ENCODE results near the gene ISLR. TPM values are rescaled to one million over a fixed set of nuclear protein-coding genes. Genes with fewer than 3 reads are reported as not detected.

ISLR gene
- total RNA-seq, 1 experiment from 2014 or later, result not detected

DNA sequence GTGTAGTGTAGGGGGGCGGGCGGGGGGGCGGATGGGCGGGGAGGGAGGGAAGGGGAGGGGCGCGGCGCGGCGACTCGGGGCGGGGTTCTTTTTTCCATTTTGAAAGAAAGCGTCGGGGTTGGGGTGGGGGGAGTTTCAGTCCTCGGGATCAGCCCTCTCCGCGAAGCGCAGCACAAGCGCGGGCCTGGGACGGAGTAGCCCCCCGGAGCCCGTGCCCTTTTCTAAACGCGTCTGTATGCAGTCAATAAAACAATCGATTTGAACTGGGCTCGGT is 37.0 kb upstream of the ISLR start:
- Histone ChIP-seq H3K4me2 (peak overlapping the region; percentile 98), H3K79me2 (ENCODE audit: low read depth) (no peaks in the 10 kb centered on the region), H3K36me3 (ENCODE audit: low read depth) (no peaks in the 10 kb centered on the region), H3K4me3 (peak overlapping the region; percentile 70), H3K27me3 (ENCODE audit: insufficient read depth, low read depth) (no peaks in the 10 kb centered on the region), H4K20me1 (ENCODE audit: insufficient read depth) (no peaks in the 10 kb centered on the region), H3F3A (ENCODE audit: insufficient read depth, low read depth) (peaks cover 7% of the 10 kb centered on the region; the same call in 1 of the 2 replicates), H3K4me1 (replicated peaks; ENCODE audit: insufficient read depth) (peaks cover 15% of the 10 kb centered on the region), H3K9me3 (ENCODE audit: insufficient read depth, low read depth) (no peaks in the 10 kb centered on the region), H2AFZ (peak overlapping the region; percentile 91), H3K27ac (peak overlapping the region; percentile 74), H3K9me2 (ENCODE audit: insufficient read depth) (no peaks in the 10 kb centered on the region)
- POLR2A ChIA-PET (ENCODE audit: unreplicated experiment), result interaction anchor here (0.6 to 0.9 kb wide), 3 partner anchors 100 to 243 kb away, joined by 5 to 14 read pairs (median 8); partner anchors contain the start of gene CCDC33
- BruUV-seq (replicated peaks), result no TSS peak
- DNase-seq, result no peak
- CTCF ChIA-PET, result no interaction called here
- TF ChIP-seq, protein P1, sequence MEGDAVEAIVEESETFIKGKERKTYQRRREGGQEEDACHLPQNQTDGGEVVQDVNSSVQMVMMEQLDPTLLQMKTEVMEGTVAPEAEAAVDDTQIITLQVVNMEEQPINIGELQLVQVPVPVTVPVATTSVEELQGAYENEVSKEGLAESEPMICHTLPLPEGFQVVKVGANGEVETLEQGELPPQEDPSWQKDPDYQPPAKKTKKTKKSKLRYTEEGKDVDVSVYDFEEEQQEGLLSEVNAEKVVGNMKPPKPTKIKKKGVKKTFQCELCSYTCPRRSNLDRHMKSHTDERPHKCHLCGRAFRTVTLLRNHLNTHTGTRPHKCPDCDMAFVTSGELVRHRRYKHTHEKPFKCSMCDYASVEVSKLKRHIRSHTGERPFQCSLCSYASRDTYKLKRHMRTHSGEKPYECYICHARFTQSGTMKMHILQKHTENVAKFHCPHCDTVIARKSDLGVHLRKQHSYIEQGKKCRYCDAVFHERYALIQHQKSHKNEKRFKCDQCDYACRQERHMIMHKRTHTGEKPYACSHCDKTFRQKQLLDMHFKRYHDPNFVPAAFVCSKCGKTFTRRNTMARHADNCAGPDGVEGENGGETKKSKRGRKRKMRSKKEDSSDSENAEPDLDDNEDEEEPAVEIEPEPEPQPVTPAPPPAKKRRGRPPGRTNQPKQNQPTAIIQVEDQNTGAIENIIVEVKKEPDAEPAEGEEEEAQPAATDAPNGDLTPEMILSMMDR (conservative IDR thresholded peaks at IDR 0.05), result no peak
- TF ChIP-seq EZH2 (IDR thresholded peaks at IDR 0.05; ENCODE audit: low read depth), result no peak
- intact Hi-C loops (cut with micrococcal nuclease; ENCODE audit: unreplicated experiment), result loop anchor here (1.0 to 2.0 kb wide), 3 partner anchors 42 to 104 kb away; no protein-coding TSS in a partner anchor

DNA sequence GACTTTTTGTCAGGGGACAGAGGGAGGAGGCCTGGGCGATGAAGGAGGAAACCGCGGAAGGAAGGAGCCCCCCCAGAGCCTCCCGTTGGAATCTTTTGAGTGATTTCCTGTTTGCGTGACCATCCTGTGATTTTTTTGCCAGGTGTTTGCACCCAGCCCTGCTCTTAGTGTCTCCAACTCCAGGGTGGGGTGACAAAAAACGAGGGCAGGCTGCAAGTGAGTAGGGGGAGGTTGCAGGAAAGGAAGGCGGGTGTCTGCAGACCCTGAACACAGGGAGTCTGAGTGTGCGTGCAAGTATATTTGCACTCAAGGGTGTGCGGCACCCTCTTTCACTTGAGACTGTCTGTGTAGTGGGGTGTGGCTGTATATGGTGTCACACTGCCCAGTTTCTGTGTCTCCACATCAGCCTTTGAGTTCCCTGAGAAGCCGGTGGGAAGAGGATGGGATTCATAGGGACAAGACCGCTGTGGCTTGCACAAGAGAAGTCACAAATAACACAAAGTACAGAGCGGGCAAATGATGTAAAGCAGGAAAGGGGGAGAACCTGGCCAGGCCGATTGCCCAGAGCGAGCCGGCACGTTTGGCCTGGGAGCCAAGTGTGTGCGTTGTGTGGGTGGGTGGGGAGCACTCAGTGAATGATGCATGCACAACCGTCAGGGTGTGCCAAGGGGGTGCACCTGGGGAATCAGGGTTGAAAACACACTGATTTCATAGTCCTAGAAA is 36.5 kb upstream of the ISLR start:
- TF ChIP-seq, protein P1 (conservative IDR thresholded peaks at IDR 0.05), result no peak
- TF ChIP-seq EZH2 (IDR thresholded peaks at IDR 0.05; ENCODE audit: low read depth), result no peak
- ChIA-PET CTCF (no interaction called here), POLR2A (ENCODE audit: unreplicated experiment) (no interaction called here)
- Histone ChIP-seq H3K79me2 (ENCODE audit: low read depth) (no peaks in the 10 kb centered on the region), H3K36me3 (ENCODE audit: low read depth) (no peaks in the 10 kb centered on the region), H3F3A (ENCODE audit: insufficient read depth, low read depth) (peaks cover 7% of the 10 kb centered on the region; the same call in 1 of the 2 replicates), H3K27me3 (ENCODE audit: insufficient read depth, low read depth) (no peaks in the 10 kb centered on the region), H3K9me3 (ENCODE audit: insufficient read depth, low read depth) (no peaks in the 10 kb centered on the region), H3K4me1 (replicated peaks; ENCODE audit: insufficient read depth) (peaks cover 20% of the 10 kb centered on the region), H4K20me1 (ENCODE audit: insufficient read depth) (no peaks in the 10 kb centered on the region), H3K9me2 (ENCODE audit: insufficient read depth) (no peaks in the 10 kb centered on the region), H3K4me3 (peak overlapping the region; percentile 70), H3K4me2 (peak overlapping the region; percentile 98), H2AFZ (peak overlapping the region; percentile 91), H3K27ac (peak overlapping the region; percentile 74)
- BruUV-seq (replicated peaks), result no TSS peak
- intact Hi-C loops (cut with micrococcal nuclease; ENCODE audit: unreplicated experiment), result loop anchor here (1.0 to 2.0 kb wide), 3 partner anchors 42 to 103 kb away; no protein-coding TSS in a partner anchor
- no peak for DNase-seq

DNA sequence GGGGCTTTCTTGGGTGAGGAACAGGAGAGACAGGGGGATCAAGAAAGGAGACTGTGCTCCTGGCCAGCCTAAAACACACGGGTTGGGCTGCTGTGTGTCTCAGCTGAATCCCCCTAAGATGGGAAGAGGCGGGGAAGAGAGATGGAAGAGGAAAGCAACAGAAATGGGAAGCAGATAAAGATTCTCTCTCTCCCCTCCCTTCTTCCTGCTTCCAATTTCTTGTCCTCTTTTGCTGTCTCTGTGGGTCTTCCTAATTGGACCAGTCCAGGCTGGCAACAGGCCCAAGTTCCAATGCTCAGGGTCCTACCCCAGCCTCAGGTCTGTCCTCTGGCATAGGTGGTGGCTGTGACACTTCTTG is 36.0 kb upstream of the ISLR start:
- Histone ChIP-seq H3K9me2 (ENCODE audit: insufficient read depth) (no peaks in the 10 kb centered on the region), H3K4me3 (no peak overlapping the region), H2AFZ (no peak overlapping the region), H3K36me3 (ENCODE audit: low read depth) (no peaks in the 10 kb centered on the region), H3F3A (ENCODE audit: insufficient read depth, low read depth) (peaks cover 7% of the 10 kb centered on the region; the same call in 1 of the 2 replicates), H4K20me1 (ENCODE audit: insufficient read depth) (no peaks in the 10 kb centered on the region), H3K27me3 (ENCODE audit: insufficient read depth, low read depth) (no peaks in the 10 kb centered on the region), H3K9me3 (ENCODE audit: insufficient read depth, low read depth) (no peaks in the 10 kb centered on the region), H3K4me1 (replicated peaks; ENCODE audit: insufficient read depth) (peaks cover 21% of the 10 kb centered on the region), H3K27ac (no peak overlapping the region), H3K79me2 (ENCODE audit: low read depth) (no peaks in the 10 kb centered on the region), H3K4me2 (peak overlapping the region; percentile 98; the same call in 1 of the 2 replicates)
- ChIA-PET CTCF (no interaction called here), POLR2A (ENCODE audit: unreplicated experiment) (no interaction called here)
- TF ChIP-seq EZH2 (IDR thresholded peaks at IDR 0.05; ENCODE audit: low read depth), result no peak
- TF ChIP-seq, protein P1 (conservative IDR thresholded peaks at IDR 0.05), result no peak
- DNase-seq, result no peak
- intact Hi-C loops (cut with micrococcal nuclease; ENCODE audit: unreplicated experiment), result loop anchor here (2.0 kb wide), 2 partner anchors 41 to 63 kb away; no protein-coding TSS in a partner anchor
- BruUV-seq (replicated peaks), result no TSS peak

All from PC-9 (cell line).